Hematopoietic multipotent progenitor cell (in vitro differentiated cells): ENCODE data around the gene EFNB1. TPM values are rescaled to one million over a fixed set of nuclear protein-coding genes. Genes with fewer than 3 reads are reported as not detected.
A peak's percentile ranks its signal among the peaks of the same experiment; 100 is the strongest.

Experiments
- DNase-seq, 3 donors: peaks; one replicate each; pipeline ENCODE4 v3.0.0-alpha.2; 2011 to 2015; ENCODE audit warnings: low read depth in 2 of 3, low spot score in 2 of 3
- total RNA-seq: library from RNA; depleted of rRNA; stranded (reverse); fragments of >200 nt; gene quantifications from one replicate; pipeline ENCODE4 v1.2.3, GENCODE V29; 2012

Gene EFNB1
- total RNA-seq, 1 donor = 13.2 TPM

- DNase-seq = no peak
Observed at GRCh38 chrX:68827256-68827655, 1.6 kb upstream of the EFNB1 start.

DNA sequence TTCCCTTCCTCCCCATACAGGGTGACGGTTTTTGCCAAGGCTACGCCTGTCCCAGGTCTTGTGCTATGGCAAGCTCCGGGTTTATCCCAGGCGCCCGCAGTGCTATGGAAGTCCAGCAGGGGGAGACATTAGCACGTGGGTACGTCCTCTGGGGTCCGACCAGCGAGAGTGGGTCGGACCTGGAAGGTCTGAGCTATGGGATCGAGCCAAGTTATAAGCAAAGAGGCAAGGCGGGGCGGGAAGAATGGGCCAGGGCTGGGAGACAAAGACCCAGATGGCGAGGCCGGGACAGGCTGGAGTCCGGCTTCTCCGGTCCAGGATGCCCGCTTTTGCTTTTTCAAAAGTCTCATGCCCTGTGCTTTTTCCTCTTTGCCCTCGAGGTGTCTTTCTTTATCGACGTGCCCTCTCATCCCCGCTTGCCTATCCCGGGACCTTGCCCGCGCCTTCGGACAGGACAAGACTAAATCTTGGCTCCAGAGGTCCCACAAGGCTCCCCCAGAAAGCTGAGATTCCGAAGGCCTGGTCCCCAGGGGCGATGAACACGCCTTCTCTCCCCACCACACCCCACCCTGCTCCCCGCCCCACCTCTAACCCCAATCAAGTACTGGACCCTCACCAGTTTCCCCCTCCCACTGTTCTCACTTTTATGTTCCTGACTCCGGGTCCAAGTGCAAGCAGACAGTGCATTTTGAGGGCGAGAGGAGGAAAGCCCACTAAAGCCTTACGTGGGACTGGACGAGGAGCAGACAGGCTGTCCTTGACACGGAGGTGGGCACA, 785 bp upstream of the EFNB1 start:
- DNase-seq = peak; percentile 39 to 70 (median 58)

DNA sequence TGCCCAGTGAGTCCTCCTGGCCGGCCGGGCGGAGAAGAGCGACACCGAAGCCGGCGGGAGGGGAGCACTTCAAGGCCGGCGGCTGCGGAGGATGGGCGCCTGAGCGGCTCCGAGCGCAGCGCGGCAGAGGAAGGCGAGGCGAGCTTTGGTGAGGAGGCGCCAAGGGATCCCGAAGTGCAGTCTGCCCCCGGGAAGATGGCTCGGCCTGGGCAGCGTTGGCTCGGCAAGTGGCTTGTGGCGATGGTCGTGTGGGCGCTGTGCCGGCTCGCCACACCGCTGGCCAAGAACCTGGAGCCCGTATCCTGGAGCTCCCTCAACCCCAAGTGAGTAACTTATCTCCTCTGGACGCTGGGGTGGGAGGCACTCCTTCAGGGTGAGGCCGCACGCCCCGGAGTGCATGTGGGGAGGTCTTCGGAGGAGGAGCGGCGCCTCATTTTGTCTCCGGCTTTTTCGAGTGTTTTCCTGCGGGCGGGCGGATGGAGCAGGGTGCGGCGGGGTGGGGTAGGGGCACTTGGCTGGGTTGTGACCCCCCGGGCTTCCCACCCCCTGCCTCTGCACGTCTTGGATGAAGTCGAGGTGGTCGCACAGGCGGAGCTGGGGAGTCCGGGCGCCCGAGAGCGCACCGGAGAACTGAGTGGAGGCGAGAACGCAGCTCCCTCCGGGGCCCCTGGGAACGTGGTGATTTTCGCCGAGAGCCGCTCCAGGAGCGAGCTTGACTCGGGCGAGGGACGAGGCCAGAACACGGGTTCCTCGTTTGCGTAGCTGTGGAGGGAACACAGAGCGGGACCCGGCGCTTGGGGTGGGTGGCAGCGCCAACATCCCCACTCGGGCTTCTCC, 979 bp downstream of the EFNB1 start:
- DNase-seq = no peak

- DNase-seq = no peak
Observed at GRCh38 chrX:68830419-68831404, 1.9 kb downstream of the EFNB1 start.

DNA sequence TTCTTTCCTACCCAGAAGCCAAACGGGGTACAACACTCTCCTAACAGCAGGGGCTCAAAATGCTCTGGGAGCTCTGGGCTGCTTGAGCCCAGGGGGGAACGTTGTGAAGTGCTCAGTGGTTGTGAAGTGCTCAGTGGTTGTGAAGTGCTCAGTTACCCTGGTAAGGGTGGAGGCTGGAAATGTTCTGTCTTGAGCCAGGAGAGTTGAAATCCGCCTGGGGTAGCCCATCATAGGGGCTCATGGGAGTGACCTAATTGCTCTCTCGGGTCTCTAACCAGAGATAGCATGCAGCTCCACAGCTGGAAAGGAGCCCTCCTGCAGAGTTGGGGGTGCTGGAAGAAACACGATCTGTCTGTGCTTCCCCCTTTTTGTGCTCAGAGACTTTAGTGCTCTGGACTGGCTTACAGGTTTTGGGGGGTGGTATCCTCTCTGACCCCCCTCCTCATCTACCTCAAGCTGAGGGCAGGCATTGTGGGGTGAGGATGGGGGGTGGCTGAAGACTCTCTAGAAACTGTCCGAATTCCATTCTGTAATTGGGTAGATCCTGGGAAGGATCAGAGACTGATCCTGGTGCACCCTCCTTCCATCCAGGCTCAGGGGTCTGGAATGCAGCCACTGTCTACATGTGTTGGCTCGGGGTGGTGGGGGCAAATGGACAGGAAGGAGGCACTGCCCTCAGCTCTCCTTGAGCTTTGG, 2.7 kb downstream of the EFNB1 start:
- no peak for DNase-seq

DNA sequence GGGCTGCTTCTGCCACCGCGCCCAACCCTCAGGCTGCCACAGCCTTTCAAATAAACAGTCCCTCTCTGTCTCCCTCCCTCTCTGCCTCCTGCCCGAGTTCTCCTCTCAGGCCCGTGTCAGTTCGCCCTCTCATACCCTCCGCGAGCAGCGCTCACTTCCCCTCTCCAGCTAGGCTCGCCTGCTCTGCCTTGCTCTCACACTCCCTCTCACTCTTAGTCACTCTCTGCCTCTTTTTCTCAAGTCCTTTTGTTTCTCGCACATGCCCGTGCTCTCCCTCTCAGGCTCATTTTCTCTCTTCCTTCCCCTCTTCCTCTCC, 3.2 kb downstream of the EFNB1 start:
- DNase-seq = peak in 2 of 3 donors; percentile 49 to 71

GRCh38 chrX:68832516-68833447, 4.0 kb downstream of the EFNB1 start:
- no peak for DNase-seq

DNA sequence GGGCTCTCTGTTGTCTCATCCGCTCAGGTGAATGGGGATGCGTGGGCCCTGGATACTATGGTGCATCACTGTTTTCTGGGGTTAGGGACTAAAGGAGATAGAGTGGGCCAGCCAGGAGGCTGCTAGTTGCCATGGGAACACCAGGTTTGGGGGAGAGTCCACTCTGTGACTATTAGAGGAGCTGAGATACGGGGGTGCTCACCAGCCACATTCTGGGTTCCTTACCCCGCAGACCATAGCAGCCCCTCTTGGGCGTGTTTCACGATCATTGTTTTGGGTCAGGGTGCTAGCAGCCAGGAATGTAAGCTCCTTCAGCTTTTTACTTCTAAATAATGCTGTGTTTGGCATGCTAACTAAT, 4.6 kb downstream of the EFNB1 start:
- DNase-seq = no peak

GRCh38 chrX:68833855-68834331, 5.1 kb downstream of the EFNB1 start:
- DNase-seq = peak in 2 of 3 donors; percentile 46 to 63

GRCh38 chrX:68834371-68835103, 5.7 kb downstream of the EFNB1 start:
- DNase-seq = no peak

DNA sequence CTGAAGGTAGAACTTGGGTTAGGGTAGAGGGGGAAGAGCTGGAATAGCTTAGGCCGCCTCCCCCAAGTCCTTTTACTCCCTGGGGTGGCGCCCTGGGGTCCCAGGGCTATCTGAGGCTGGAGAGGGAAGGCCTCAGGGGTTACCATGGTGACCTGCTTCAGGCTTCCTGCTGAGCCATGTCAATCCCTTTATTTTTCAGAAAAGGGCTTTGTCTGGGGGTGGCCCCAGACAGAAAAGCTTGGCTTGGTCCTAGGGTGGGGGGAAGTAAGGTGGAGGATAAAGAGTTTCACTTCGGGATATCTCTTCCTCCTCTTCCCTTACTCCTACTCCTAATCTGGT, 6.3 kb downstream of the EFNB1 start:
- DNase-seq = no peak

DNA sequence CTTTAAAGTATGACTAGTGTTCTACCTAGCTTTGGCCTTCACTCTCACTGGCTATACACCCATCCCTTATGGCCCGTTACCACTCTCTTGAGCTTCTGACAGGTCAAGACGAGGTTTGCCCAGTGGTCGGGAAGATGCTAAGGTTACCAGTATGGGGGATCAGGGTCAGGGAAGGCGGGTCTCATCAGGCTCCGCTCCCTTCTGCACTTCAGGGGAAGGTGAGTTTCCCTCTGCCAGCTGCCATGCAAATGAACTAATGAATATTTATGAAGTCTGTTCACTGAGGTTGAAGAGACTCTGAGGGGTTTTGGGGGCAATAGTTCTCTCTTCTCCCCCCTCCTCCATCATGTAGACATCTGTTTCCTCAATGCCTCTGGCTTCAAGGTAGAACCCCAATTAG, 6.6 kb downstream of the EFNB1 start:
- no peak for DNase-seq

- DNase-seq = no peak
Observed at GRCh38 chrX:68837119-68837518, 8.3 kb downstream of the EFNB1 start.

GRCh38 chrX:68838571-68838910, 9.7 kb downstream of the EFNB1 start:
- no peak for DNase-seq

GRCh38 chrX:68839771-68840170, 10.9 kb downstream of the EFNB1 start:
- DNase-seq = no peak

DNA sequence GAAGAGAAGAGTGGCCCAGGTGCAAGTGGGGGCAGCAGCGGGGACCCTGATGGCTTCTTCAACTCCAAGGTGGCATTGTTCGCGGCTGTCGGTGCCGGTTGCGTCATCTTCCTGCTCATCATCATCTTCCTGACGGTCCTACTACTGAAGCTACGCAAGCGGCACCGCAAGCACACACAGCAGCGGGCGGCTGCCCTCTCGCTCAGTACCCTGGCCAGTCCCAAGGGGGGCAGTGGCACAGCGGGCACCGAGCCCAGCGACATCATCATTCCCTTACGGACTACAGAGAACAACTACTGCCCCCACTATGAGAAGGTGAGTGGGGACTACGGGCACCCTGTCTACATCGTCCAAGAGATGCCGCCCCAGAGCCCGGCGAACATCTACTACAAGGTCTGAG, 11.4 kb downstream of the EFNB1 start:
- DNase-seq = no peak

- DNase-seq = no peak
Observed at GRCh38 chrX:68841251-68842049, 12.6 kb downstream of the EFNB1 start.

GRCh38 chrX:68842351-68842750, 13.5 kb downstream of the EFNB1 start:
- DNase-seq = no peak
